HFFc6 (cell line): ENCODE results near the gene PILRA. TPM values are rescaled to one million over a fixed set of nuclear protein-coding genes. Genes with fewer than 3 reads are reported as not detected.

Experiments
- DNase-seq: peaks from one replicate; pipeline ENCODE4 v3.0.0-alpha.2; 2018
- H3K27ac Mint-ChIP-seq: 2 replicates; pipeline ENCODE4 v1.8.0; 2020; ENCODE audit warnings: mild to moderate bottlenecking, mixed read lengths
- H3K27me3 Mint-ChIP-seq: 2 replicates; pipeline ENCODE4 v1.8.0; 2021; ENCODE audit warnings: mild to moderate bottlenecking, moderate library complexity, mixed read lengths; ENCODE audit not compliant: insufficient read depth
- H3K36me3 Mint-ChIP-seq: 2 replicates; pipeline ENCODE4 v1.8.0; 2021; ENCODE audit warnings: low read depth, mixed read lengths
- H3K4me1 Mint-ChIP-seq: 2 replicates; pipeline ENCODE4 v1.8.0; 2020; ENCODE audit warnings: low read depth, mixed read lengths
- H3K4me3 Mint-ChIP-seq: 2 replicates; pipeline ENCODE4 v1.8.0; 2020; ENCODE audit warnings: mild to moderate bottlenecking, moderate library complexity, mixed read lengths
- H3K9me3 Mint-ChIP-seq: 2 replicates; pipeline ENCODE4 v1.8.0; 2020; ENCODE audit warnings: mild to moderate bottlenecking, mixed read lengths
- CTCF ChIP-seq: fragments of 200-600 bp; sonication (generic); IDR thresholded peaks from 2 replicates; pipeline ENCODE4 v1.5.0; 2021; ENCODE audit warnings: antibody characterized with exemption, mild to moderate bottlenecking
- total RNA-seq, 6 experiments: library from RNA; stranded (reverse); fragmentation: NEBNext Ultra II Directional; extraction: Animal tissue kit (Norgen Biotek cat#: 25700); gene quantifications; 2 replicates in 1 of 6; 3 replicates in 5 of 6; pipeline ENCODE4 v1.2.3, GENCODE V29; 2021

The PILRA gene
- total RNA-seq, 6 experiments from 2014 or later: 0.30 to 0.34 (median 0.31) TPM; not detected in 2

GRCh38 chr7:100402241-100402640 lies 29.0 kb downstream of the PILRA start:
- Mint-ChIP-seq H3K4me1 (peaks cover 9% of the 10 kb centered on the region), H3K9me3 (no peaks in the 10 kb centered on the region), H3K36me3 (no peaks in the 10 kb centered on the region), H3K27me3 (peaks cover 27% of the 10 kb centered on the region), H3K4me3 (no peak overlapping the region), H3K27ac (no peak overlapping the region)
- TF ChIP-seq CTCF: no peak
- DNase-seq: no peak

- TF ChIP-seq CTCF: no peak
- H3K27ac Mint-ChIP-seq: peak overlapping the region; percentile 49
- peak; percentile 52 for DNase-seq
- no peaks in the 10 kb centered on the region for H3K36me3 Mint-ChIP-seq
- H3K9me3 Mint-ChIP-seq: no peaks in the 10 kb centered on the region
- no peak overlapping the region for H3K4me3 Mint-ChIP-seq
- H3K4me1 Mint-ChIP-seq: peaks cover 11% of the 10 kb centered on the region
- peaks cover 17% of the 10 kb centered on the region for H3K27me3 Mint-ChIP-seq
These were observed 33.5 kb downstream of the PILRA start for GRCh38 chr7:100406767-100407166.

- peak; percentile 87 for TF ChIP-seq CTCF
- Mint-ChIP-seq H3K9me3 (no peaks in the 10 kb centered on the region), H3K4me3 (no peak overlapping the region), H3K4me1 (peaks cover 11% of the 10 kb centered on the region), H3K27me3 (peaks cover 20% of the 10 kb centered on the region), H3K27ac (peak overlapping the region; percentile 49), H3K36me3 (no peaks in the 10 kb centered on the region)
- peak; percentile 73 for DNase-seq
These were observed 34.2 kb downstream of the PILRA start for GRCh38 chr7:100407285-100408180.

GRCh38 chr7:100411101-100411500 lies 37.8 kb downstream of the PILRA start:
- Mint-ChIP-seq H3K9me3 (no peaks in the 10 kb centered on the region), H3K27ac (no peak overlapping the region), H3K4me3 (no peak overlapping the region), H3K36me3 (no peaks in the 10 kb centered on the region), H3K27me3 (peaks cover 15% of the 10 kb centered on the region; the same call in 1 of the 2 replicates), H3K4me1 (peaks cover 11% of the 10 kb centered on the region)
- no peak for TF ChIP-seq CTCF
- DNase-seq: no peak

GRCh38 chr7:100413346-100413745 lies 40.1 kb downstream of the PILRA start:
- H3K27ac Mint-ChIP-seq: no peak overlapping the region

More at GRCh38 chr7:100413346-100413745, 40.1 kb downstream of the PILRA start:
- Mint-ChIP-seq H3K36me3 (no peaks in the 10 kb centered on the region), H3K4me1 (no peaks in the 10 kb centered on the region), H3K9me3 (no peaks in the 10 kb centered on the region), H3K27me3 (peaks cover 6% of the 10 kb centered on the region; the same call in 1 of the 2 replicates), H3K4me3 (no peak overlapping the region)
- no peak for TF ChIP-seq CTCF
- DNase-seq: no peak
